Sigmoid colon (tissue), 7 donors: ENCODE data around the gene CCL2. TPM values are rescaled to one million over a fixed set of nuclear protein-coding genes. Genes with fewer than 3 reads are reported as not detected.

Experiments
- DNase-seq: peaks from one replicate; pipeline ENCODE4 v3.0.0-alpha.2; 2019
- H3K27ac ChIP-seq, 4 donors: fragments of 200-600 bp; sonication (generic); one replicate each; pipeline ENCODE4 v1.5.1; 2016 to 2019; ENCODE audit warnings: mild to moderate bottlenecking in 1 of 4
- H3K27me3 ChIP-seq, 3 donors: fragments of 200-600 bp; sonication (generic); one replicate each; pipeline ENCODE4 v1.5.1; 2019; ENCODE audit warnings: mild to moderate bottlenecking in 1 of 3
- H3K36me3 ChIP-seq, 4 donors: fragments of 200-600 bp; sonication (generic); one replicate each; pipeline ENCODE4 v1.5.1; 2016 to 2019
- H3K4me1 ChIP-seq, 4 donors: fragments of 200-600 bp; sonication (generic); one replicate each; pipeline ENCODE4 v1.5.1; 2017 to 2019
- H3K4me3 ChIP-seq, 4 donors: fragments of 200-600 bp; sonication (generic); one replicate each; pipeline ENCODE4 v1.5.1; 2017 to 2019; ENCODE audit warnings: mild to moderate bottlenecking in 2 of 4, moderate library complexity in 1 of 4
- H3K9me3 ChIP-seq, 4 donors: fragments of 200-600 bp in 3 of 4; sonication (generic) in 3 of 4; one replicate each; pipeline versions ENCODE4 v1.5.1 to v1.6.1; 2013 to 2019
- EP300 ChIP-seq, 4 donors: sonication (generic); formaldehyde crosslinking; IDR thresholded peaks; one replicate each; pipeline ENCODE4 v1.6.1; 2017; ENCODE audit warnings: antibody characterized with exemption in 4 of 4
- POLR2A ChIP-seq, 2 donors: fragments of 450-650 bp; IDR thresholded peaks; one replicate each; pipeline ENCODE4 v1.6.1; 2016; ENCODE audit warnings: antibody characterized with exemption in 2 of 2, mild to moderate bottlenecking in 2 of 2, moderate library complexity in 2 of 2
- POLR2AphosphoS5 ChIP-seq, 4 donors: sonication (generic); formaldehyde crosslinking; IDR thresholded peaks; one replicate each; pipeline ENCODE4 v1.6.1; 2017; ENCODE audit warnings: antibody characterized with exemption in 4 of 4
- WGBS, 2 donors: extraction: QIAGEN DNeasy Blood & Tissue Kit; methylation state at CpG; one replicate each; pipeline ENCODE4 v1.1.7; 2013; 5-methylcytosine and 5-hydroxymethylcytosine counted together
- intact Hi-C: fragments of 100-400 bp; cut with DNase I; formaldehyde crosslinking; loops from one replicate; pipeline ENCODE4 v1.15.1; 2023
- polyA plus RNA-seq, 3 donors: library from polyadenylated mRNA; stranded (reverse); fragments of 200-250 nt; gene quantifications; one replicate each; pipeline ENCODE4 v1.2.3, GENCODE V29; 2013
- total RNA-seq, 4 donors: library from RNA; depleted of rRNA; stranded (reverse); fragments of >200 nt; gene quantifications; one replicate each; pipeline ENCODE4 v1.1.0, GENCODE V29; 2016
- TF ChIP-seq, protein P1 (sequence below), 4 experiments: fragments of 450-650 bp in 3 of 4; fragments of 200-600 bp in 1 of 4; IDR thresholded peaks; one replicate each; pipeline ENCODE4 v1.5.1; 2016 to 2019; ENCODE audit warnings: antibody characterized with exemption in 4 of 4, mild to moderate bottlenecking in 3 of 4, moderate library complexity in 2 of 4
- donor health status: healthy with polysubstance abuse.
- donor health status: Bipolar disorder and iron deficiency.
- donor health status: healthy.

The CCL2 gene
- total and polyA plus RNA-seq, 7 donors = 24.3 to 862 (median 37.6) TPM

DNA sequence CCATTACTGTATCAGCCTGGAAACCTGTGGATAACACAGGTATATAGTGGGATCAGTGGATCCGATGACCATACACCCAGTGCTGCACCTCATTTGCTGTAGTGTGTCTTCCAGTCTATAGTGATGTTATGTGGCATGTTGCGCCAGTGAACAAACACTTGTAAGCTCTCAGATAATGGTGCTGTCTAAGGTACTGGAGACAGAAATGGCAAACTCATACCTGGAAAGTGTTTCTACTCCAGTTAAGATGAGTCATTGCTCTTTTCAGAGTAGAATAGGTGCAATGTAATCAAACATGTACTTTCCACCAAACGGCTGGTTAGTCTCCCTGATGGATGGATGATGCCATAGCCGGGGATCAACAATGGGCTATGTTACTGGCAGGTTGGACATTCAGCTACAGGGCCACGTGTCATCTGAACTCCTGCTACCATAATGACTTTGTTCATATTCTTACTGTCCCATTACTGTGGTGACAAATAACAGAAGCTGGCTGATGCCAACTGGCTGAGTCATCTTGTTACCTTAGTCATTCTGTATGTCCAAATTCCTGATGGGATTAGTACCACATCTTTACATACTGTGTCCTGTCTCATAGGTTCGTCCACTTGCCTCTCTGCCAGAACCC is 36.8 kb downstream of the CCL2 start:
- TF ChIP-seq POLR2A (IDR thresholded peaks at IDR 0.05) = no peak
- no peak for TF ChIP-seq POLR2AphosphoS5 (IDR thresholded peaks at IDR 0.05)
- no peak for TF ChIP-seq EP300 (IDR thresholded peaks at IDR 0.05)
- TF ChIP-seq, protein P1, sequence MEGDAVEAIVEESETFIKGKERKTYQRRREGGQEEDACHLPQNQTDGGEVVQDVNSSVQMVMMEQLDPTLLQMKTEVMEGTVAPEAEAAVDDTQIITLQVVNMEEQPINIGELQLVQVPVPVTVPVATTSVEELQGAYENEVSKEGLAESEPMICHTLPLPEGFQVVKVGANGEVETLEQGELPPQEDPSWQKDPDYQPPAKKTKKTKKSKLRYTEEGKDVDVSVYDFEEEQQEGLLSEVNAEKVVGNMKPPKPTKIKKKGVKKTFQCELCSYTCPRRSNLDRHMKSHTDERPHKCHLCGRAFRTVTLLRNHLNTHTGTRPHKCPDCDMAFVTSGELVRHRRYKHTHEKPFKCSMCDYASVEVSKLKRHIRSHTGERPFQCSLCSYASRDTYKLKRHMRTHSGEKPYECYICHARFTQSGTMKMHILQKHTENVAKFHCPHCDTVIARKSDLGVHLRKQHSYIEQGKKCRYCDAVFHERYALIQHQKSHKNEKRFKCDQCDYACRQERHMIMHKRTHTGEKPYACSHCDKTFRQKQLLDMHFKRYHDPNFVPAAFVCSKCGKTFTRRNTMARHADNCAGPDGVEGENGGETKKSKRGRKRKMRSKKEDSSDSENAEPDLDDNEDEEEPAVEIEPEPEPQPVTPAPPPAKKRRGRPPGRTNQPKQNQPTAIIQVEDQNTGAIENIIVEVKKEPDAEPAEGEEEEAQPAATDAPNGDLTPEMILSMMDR (IDR thresholded peaks at IDR 0.05) = no peak
- Histone ChIP-seq H3K9me3 (no peaks in the 10 kb centered on the region), H3K4me3 (no peak overlapping the region), H3K4me1 (no peaks in the 10 kb centered on the region), H3K36me3 (no peaks in the 10 kb centered on the region), H3K27me3 (no peaks in the 10 kb centered on the region), H3K27ac (no peak overlapping the region)
- intact Hi-C loops = no loop called here
- 86 to 91% methylated on average over 6 of the region's 6 CpGs for WGBS, 2 donors
- no peak for DNase-seq

DNA sequence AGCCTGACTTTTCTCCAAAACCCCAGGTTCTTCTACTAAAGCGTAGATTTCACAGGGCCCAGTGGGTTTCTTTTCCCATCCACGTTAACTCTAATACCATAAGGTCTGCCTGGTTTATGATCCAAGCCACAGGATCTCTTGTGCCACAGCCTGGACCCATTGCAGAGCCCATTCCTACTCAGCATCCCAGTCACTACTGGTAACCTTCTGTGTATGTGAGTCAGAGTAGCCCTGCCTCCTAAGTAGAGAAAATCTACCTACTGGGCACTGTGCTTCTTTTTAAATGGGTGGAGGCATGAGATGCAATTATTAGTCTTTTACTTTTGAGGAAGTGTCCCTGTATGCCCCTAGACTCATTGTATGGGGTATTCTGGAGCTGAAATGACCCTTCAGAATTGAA is 43.9 kb downstream of the CCL2 start:
- no peaks in the 10 kb centered on the region for H3K27me3 ChIP-seq
- H3K27ac ChIP-seq = peak overlapping the region in 1 of 4 donors; percentile 61
- TF ChIP-seq, protein P1 (IDR thresholded peaks at IDR 0.05) = no peak
- TF ChIP-seq POLR2AphosphoS5 (IDR thresholded peaks at IDR 0.05) = no peak
- no peak for TF ChIP-seq POLR2A (IDR thresholded peaks at IDR 0.05)
- no peak for TF ChIP-seq EP300 (IDR thresholded peaks at IDR 0.05)
- intact Hi-C loops = no loop called here
- 91 to 95% methylated on average over 2 of the region's 2 CpGs for WGBS, 2 donors
- no peak overlapping the region for H3K4me3 ChIP-seq
- no peaks in the 10 kb centered on the region for H3K9me3 ChIP-seq
- DNase-seq = no peak
- peaks cover 0 to 29% (median 25%) of the 10 kb centered on the region in 4 donors for H3K4me1 ChIP-seq
- no peaks in the 10 kb centered on the region for H3K36me3 ChIP-seq

DNA sequence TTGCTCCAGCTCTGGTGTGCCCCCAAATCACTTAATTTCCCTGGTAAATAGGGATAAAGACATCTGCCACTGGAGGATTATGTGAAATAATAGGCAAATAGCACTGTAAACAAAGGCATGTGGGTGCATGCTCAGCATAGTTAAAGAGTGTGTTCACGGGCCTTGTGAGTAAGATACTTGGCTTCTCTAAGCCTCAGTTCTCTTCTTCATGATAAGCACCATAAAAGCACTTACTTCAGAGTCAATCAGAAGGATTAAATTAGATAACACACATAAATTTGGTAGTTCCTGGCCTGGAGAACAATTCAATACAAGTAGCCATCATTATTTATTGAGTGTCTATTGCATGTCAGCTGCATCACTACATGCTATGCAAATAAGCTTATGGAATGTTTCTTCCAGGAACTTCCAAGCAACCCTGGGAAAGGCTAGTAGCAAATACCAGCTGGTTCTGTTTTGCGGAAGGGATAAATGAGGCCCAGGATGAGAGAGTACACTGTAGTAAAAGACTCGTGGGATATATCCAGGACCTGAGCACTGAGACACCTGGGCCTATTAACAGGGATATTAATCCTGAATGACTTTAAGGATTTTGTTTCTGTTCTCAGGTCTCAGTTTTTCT is 45.0 kb downstream of the CCL2 start:
- Histone ChIP-seq H3K9me3 (no peaks in the 10 kb centered on the region), H3K36me3 (no peaks in the 10 kb centered on the region), H3K4me3 (no peak overlapping the region), H3K4me1 (peaks cover 0 to 29% (median 25%) of the 10 kb centered on the region in 4 donors), H3K27me3 (no peaks in the 10 kb centered on the region), H3K27ac (peak overlapping the region in 3 of 4 donors; percentile 11 to 61 (median 29))
- WGBS, 2 donors = 77 to 79% methylated on average over 3 of the region's 3 CpGs
- no peak for TF ChIP-seq POLR2A (IDR thresholded peaks at IDR 0.05)
- no peak for TF ChIP-seq EP300 (IDR thresholded peaks at IDR 0.05)
- no peak for TF ChIP-seq POLR2AphosphoS5 (IDR thresholded peaks at IDR 0.05)
- TF ChIP-seq, protein P1 (IDR thresholded peaks at IDR 0.05) = no peak
- intact Hi-C loops = loop anchor here (5.0 kb wide), 1 partner anchor 48 kb away; no protein-coding TSS in a partner anchor
- no peak for DNase-seq

DNA sequence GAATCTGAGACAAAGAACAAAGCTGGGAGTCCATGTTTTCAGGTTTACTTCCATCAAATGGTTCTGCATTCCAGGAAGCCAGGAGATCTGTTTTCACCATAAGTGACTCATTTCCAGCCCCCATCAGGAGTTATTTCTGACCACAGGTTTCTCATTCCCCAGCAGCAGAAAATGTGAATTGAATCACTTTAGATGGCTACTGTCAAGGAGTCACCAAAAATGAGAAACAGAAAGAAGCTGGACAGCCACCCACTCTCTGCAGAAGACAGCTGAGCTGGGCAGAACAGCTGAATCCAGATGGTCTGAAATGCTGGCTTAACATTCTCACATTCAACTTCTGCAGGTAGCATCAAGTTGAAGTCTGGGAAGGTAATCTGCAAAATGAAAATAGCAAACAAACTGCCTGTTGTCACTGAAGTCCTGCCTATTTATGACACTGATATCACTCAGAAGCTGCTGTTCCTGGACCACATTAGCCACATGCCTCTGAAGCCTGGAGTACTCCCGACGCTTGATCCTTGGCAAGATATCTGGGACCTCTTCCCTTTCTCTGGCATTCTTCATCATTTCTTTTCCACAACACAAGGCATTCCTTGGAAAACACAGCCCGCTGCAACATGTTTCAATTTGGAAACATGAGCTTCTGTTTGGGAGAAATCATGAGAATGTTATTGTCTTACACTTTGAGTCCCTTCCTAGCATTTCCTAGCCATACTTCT is 45.7 kb downstream of the CCL2 start:
- Histone ChIP-seq H3K9me3 (no peaks in the 10 kb centered on the region), H3K4me1 (peaks cover 0 to 31% (median 25%) of the 10 kb centered on the region in 4 donors), H3K27me3 (no peaks in the 10 kb centered on the region), H3K27ac (peak overlapping the region; percentile 9 to 61 (median 28)), H3K4me3 (no peak overlapping the region), H3K36me3 (no peaks in the 10 kb centered on the region)
- TF ChIP-seq, protein P1 (IDR thresholded peaks at IDR 0.05) = no peak
- TF ChIP-seq POLR2AphosphoS5 (IDR thresholded peaks at IDR 0.05) = peak in 2 of 4 donors; percentile 5 to 30
- 76 to 81% methylated on average over 3 of the region's 3 CpGs for WGBS, 2 donors
- intact Hi-C loops = loop anchor here (5.0 kb wide), 1 partner anchor 49 kb away; no protein-coding TSS in a partner anchor
- DNase-seq = peak; percentile 69
